Hindlimb muscle (tissue), 1 donor: Measurements from ENCODE around the gene TMTC1. TPM values are rescaled to one million over a fixed set of nuclear protein-coding genes. Genes with fewer than 3 reads are reported as not detected.

Experiments used
- DNase-seq: peaks from one replicate; pipeline ENCODE4 v3.0.0-alpha.2; 2013
- polyA plus RNA-seq: library from polyadenylated mRNA; unstranded; fragments of 120-200 nt; gene quantifications from one replicate; pipeline ENCODE4 v1.2.1, GENCODE V29; 2013; ENCODE audit not compliant: insufficient read length

TMTC1 gene
- polyA plus RNA-seq, 1 donor, result 57.0 TPM

DNA sequence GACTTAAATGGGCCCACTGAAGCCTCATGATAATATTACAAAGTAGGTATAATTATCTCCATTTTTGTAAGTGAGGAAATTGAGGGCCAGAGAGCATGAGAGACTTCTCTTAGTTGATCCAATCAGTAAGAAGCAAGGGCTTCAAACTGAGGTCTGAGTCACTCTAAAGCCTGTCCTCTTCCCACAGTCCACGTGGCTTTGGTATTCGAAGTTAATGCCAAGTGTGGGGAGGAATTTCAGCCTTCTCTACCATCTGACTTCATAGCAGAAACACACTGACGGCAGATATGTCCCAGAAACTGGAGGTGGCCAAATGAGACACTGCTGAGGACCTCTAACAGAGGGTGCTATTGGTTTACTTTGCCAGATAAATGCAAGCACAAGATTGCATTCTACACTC, 171.8 kb downstream of the TMTC1 start:
- no peak for DNase-seq

DNA sequence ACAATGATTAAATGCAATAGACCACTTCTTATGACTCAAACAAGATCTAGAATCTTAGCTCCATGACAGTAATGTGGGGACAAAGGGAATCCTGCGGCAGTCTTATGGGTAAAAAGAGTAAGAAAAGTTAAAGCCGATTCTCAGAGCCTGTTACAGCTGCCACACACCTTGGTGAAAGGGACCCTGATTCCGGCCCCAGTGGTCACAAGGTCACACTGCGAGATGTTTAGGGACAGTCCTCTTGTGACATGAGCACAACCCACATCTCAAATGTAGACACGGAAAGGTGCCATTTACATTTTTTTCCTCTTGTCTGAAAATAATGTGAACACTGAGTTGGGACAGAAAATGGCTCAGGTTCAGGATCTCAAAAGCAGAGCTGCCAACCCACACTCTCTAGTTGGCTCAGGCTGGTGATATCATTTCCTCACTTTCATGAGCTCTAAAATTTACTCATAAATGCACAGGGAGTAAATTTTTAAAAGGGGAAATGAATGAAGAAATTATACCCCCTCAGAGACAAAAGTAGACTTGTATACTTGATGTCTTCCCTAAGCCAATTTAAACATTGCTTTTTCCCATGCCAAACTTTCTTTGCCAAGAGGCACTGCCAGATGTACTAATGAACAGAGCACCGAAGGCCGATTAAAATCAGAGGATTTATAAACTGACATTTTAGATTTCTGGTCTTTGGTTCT, 173.1 kb downstream of the TMTC1 start:
- no peak for DNase-seq

DNA sequence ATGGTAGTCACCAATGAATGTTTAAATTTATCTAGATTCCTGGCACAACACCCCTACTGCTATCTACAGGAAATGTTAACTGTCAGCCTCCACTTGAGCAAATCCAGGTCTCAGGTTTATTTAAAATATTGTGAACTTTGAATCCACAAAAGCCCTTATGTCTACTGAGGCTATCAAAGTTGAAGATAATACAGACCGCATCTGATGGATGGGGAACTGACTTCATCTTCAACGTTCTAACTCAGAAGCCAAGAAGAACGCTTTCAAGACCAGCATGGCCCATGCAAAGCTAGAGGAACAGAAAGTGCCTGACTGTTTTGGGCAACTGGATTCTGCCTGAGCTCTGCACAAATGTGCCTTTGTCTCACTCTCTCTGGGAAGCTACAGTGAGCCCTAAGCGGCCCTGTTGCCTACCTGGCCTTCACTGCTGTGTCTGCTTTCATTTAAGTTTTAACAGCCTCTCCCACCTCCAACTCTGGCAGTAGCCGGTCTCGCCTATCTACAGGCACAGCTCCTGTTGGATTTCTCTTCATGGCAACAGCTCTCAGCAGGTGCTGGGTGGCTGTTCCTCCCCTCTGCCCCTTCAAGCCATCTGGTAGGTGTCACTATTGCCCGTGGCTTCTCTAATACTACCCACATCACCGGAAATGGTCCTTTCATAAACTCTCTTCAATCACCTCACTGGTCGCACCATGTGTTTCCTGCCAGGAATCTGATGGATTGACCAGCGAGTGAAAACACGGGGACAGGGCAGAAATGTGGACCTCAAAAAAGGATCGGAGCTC, 174.1 kb downstream of the TMTC1 start:
- DNase-seq, result no peak

DNA sequence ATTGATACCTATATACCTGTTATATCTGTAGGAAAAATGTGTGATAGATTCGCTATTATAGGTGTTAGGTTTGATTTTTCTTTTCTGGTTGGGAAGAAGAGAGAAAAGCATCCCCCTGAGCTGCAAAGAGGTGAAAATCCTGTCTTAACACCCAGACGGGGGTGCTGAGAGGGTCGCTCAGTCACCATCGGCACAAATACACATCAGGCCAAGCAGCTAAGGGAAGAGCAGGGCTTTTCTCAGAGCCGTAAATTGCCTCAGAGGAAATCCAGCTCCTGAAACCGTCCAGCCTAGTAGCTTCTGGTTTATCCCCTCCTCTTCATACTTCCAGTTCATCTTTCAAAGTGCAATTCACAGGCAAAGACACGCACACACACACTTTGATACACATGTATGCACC, 175.2 kb downstream of the TMTC1 start:
- DNase-seq, result no peak

DNA sequence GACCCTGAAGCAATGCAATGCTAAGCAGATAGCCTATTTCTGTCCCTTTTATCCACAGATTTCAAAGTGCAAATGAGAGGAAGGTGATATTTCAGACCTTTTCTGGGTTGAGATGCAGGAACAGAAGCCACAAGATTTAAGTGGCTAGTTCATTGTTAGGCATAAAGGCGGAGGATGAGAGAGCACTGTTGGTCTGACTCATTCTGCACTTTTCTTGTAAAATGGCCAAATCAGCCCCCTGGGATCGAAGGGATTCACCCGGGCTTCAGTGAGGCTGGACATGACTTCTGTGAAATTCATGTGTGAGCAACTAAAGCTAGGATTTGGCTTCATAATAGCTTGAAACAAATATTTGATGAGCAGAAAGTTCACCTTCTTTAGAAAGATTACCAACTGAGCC, 184.4 kb downstream of the TMTC1 start:
- no peak for DNase-seq

DNA sequence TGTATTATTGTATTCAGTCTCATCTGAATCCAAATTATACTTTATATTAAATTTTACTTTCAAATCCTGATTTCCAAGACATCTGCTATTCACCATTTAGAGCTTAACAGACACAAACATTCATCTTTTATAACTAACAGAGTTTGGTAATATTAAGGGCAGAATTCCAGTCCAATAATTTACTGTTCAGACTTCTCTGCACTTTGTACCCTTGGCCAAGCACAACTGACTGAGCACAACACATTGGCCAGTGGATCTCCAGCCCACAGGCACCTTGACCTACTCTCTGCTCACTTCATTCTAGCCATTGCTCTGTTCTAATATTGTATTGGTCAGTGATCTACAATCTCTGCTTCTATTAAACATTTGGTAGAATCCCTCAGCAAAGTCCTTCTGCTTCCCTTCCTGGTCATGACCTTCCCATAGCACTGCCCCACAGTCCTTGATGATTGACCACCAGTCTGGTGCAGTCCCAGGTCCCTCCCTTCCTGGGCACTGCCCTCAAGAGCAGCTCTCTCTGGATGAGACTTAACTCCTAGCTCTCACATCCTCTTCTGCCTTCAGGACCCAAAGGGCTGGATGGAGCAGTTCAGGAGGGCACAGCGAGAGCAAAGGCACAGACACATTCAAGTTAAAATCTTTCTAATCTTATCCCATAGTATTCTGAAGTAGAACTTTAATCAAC, 188.5 kb downstream of the TMTC1 start:
- no peak for DNase-seq

DNA sequence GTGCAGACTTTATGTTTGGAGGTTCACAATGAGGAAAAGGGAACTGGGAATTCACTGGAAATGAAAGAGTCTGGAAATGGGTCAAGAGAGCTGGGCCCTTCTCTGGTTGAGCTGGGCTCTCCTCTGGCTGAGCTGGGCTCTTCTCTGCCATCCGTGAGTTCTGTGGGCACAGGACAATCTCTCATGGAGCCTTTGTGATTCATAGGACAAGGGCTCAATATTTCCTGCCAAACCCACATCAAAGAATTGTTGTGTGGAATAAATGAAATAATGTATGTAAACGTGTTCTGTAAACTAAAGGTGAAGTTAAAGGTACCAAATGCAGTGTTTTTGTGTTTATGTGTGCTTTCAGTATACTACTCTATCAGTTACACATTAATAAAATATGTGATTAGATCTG, 190.7 kb downstream of the TMTC1 start:
- DNase-seq, result no peak

DNA sequence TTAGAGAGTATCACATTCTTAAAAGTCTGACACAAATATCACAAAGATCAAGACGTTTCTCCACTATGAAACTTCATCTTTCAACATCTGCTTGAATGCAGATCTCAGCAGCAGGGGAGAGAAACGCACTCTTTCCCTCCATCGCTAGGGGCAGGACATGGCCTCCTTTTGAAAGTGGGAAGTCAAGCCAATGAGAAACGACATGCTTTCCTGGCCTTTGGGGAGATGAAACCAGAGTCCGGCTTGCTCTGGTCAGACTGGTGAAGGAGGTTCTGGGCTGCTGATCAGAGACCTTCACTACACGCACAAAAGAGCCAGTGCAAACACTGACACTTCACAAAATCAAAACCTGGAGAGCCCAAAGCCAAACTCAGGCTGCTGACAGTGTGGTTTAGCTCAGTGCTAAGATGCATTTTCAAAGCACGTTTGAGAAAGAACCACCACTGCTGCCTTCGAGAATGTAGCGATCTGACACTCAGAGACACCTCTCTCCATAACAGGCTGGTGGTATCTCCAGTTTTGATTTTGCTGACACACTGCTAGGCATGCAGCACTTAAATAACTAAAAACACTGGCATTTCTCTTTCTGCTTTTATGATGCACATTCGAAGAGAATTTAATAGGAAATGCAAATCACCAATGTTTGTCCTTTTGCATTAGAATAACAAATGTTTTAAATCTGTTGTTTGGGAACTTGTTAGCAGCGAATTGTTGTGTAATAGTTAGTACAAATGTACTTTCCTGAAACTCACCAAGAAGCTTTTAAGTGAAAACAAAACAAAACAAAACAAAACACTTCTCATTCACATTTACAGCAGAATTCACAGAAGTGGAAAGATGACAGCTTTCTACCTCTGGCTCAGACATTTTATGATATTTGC, 192.4 kb downstream of the TMTC1 start:
- no peak for DNase-seq

DNA sequence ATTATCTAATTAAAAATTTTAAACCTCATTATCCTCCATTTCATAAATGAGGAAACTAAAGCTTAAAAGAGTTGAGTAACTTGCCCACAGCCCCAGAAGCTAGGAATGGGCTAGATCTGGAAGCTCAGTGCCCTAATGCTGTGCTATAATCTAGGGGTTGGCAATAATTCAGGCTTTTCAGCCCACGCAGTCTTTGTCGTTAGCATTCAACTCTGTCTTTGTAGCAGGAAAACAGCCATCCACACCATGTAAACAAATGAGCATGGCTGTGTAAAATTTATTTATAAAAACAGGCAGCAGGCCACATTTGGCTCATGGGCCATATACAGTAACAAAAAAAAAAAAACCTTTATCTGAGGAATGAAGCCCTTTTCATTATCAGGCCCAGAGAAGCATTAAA, 193.9 kb downstream of the TMTC1 start:
- no peak for DNase-seq

DNA sequence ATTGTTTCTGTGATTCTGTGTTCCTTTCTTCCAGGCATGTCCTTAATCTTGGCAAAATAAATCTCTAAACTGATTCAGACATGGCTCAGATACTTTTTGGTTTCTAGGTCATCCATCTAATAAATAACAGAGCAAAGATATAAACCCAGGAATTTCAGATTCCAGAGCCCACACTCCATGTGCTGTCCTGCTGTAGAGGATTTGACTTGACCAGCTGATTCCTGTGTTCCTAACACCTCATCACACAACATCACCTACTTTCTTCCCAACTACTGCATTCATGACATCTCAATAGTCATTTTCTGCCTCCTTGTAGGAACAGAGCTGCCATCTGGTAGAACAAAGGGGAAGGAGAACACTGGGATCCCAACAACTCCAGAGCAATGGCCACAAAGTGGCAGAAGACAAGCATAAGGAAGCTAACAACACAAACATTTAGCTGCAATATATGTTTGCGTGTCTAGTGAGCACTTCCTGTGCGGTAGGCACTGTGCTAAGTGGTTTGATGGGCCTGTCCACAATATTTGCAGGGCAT, 194.4 kb downstream of the TMTC1 start:
- no peak for DNase-seq

DNA sequence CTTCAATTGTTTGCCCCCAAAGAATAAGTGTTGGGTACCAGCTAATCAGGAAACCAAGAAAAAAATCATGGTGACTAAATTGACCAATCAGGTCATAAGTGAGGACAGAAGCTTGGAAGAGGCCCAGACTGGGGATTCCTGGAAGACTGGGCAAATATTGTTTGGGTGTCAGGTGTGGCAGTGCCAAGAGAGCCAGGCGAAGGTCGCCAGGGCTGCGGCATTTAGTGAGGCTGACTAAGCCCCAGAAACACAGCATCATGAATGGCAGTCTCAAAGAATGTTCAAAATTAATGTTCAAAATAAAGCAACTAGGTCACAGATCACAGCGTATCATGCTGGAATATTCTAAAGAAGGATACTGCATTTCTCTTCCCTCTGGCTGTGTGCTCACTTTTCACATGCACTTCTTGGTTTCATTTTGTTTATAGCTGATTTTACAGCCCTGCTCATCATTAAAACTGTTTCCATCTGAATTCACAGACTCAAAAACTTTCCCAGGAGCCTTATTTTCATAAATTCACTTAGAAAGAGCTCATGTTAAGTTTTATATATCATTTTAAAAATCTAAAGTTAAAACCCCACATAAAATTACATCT, 201.0 kb downstream of the TMTC1 start:
- no peak for DNase-seq

DNA sequence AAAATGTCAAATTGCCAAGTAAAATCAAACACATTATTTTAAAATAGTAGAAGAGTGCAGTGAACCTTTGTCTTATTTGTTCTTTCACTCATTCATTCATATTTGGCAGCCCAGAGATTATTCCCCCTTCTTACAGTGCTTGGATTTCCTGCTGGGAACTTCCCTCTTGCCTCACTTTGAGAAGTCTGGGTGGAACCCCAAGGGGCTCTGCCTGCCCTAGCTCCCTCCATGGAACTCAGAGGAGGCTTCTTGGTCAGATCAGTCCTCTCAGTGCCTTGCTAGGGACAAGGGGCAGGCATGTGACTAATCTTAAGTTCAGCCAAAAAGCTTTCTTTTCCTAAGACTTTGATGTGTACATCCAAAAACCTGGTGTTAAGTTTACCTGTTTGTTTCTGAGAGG, 201.6 kb downstream of the TMTC1 start:
- DNase-seq, result no peak

DNA sequence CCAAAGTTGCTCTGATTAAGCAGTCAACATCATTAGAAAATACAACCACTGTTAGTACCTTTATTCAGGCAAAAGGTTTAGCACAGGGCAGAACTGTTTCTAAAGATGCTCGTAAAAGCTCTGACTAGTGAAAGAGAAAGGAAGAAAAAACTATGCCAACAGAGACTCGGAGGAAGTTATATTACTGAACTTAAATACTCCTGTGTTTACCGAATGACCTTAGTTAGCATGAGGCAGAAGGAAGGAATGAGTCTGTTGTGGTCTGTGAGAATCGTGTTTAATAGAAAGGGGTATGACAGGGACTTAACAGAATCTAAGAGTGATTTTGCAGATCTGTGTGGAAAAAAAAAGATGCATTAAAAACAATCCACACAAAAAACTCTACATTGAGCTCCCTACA, 202.1 kb downstream of the TMTC1 start:
- no peak for DNase-seq

DNA sequence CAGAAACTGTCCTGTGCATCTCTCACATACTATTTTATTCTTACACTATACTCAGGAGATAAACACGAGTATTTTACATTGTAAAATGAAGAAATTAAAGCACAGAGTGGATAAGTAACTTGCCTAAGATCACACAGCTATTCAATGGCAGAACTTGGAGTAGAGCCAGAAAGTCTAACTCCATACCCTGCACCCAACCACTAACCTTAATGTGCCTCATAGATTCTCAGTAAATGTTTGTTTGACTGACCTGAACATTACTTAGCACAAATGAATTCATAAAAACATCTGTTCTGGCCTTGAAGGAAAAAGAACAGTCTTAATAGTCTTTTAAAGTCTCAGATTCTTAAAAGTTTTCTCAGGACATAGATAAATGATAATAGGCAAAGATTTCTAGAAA, 202.8 kb downstream of the TMTC1 start:
- DNase-seq, result no peak

DNA sequence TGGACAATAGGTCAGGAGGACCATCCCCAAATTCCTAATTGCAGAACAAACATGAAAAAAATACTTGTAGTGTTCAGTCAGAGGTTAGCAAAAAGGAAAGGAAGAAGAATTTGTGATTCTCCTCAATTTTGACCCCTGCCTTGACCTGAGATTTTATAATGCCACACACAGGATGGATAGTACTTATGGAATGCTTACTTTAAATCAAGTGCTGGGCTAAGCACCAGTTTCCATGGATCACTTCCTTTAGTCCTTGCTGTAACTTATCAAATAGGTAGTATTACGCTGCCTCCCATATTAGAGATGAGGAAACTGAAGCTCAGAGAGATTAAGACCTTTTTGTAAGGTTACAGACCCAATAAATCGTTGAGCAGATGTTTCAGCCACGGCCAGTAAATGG, 205.0 kb downstream of the TMTC1 start:
- DNase-seq, result no peak

DNA sequence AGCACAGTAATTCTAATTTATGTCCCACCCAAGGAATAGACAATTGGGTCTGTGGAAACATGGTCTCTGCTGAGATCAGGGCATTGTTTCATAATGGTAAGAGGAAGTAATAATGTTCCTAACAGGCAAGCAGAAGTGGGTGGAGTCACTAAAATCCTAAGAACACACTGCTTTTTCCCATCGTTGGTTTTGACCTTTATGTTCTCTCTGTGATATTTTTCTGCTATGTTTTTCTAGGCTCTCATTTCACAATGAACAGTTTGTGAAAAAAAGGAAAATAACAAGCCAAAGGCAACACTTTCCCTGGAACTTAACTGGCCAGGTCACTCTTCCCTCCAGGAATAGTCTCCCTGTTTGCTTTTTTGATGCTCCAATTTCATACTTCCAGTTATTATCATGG, 205.7 kb downstream of the TMTC1 start:
- no peak for DNase-seq

DNA sequence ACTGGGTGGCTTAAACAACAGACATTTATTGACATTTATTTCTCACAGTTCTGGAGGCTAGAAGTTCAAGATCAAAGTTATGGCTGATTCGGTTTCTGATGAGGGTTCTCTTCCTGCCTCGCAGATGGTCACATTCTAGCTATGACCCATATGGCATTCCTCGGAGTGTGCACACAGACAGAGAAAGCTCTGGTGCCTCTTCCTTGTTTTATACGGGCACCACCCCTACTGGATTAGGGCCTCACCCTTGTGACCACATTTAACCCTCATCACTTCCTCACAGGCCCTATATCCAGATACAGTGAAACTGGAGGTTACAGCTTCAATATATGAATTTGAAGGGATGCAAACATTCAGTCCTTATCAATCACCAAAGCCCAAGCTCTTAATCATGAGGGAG, 209.2 kb downstream of the TMTC1 start:
- DNase-seq, result no peak

DNA sequence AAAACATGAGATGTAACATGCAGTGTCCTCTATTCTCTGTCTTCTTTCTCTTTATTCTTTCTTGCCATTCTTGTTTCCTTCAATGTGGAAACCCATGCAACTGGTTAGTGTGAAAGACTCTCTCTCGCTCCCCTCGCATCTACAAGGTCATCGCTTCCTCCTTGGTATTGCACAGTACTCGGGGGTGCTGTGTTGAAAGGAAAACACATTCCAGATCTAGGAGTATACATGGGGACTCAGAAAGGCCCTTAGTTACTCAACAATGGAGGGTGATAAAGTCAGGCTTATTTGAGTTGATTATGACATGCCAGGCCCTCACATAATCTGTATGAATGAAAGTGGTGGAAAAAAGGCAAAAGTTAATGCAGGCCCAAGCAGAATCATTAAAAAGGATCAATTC, 210.8 kb downstream of the TMTC1 start:
- no peak for DNase-seq

DNA sequence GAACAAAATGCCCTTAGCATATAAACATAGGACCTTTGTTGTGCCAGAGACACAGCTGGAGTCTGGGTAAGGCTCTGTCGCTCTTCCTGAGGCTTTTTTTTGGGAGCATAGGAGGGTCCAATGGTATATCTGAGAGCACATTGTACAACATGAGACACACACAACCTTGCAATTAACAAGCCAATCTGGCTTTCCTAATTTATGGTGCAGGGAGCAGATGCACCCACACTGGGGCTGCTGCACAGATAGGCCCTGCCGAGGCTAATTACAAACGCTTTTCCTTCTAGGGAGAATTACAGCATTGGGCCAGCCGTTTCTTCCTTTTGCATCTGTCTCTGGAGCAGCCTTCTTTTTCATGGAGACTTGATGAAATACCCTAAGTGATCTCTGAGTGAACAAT, 211.3 kb downstream of the TMTC1 start:
- DNase-seq, result no peak

DNA sequence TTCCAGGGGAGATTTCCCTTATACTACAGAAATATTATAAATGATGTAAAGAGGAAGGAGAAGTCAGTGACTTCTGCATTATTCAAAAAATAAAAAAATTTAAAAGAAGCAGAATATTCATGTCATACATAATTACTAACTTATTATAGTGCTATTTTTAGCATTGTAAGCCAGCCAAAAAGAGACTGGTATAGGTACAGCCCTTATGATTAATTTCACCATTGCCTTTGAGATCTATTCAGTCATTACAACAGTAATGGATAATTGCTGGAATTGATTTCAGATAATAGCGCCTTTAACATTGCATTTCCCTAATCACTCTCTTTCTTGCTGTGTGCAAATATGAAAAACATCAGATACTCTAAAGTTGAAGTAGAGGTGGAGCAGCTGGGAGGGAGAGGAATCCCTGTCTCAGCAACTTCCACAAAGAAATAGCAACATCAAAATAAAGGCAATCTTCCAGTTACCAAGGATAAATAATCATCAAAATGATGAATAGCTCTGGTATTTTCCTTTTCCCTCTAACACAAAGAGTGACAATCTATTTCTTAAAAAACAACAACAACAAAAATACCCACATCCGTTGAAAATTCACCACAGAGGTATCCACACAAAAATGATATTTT, 214.5 kb downstream of the TMTC1 start:
- DNase-seq, result no peak

DNA sequence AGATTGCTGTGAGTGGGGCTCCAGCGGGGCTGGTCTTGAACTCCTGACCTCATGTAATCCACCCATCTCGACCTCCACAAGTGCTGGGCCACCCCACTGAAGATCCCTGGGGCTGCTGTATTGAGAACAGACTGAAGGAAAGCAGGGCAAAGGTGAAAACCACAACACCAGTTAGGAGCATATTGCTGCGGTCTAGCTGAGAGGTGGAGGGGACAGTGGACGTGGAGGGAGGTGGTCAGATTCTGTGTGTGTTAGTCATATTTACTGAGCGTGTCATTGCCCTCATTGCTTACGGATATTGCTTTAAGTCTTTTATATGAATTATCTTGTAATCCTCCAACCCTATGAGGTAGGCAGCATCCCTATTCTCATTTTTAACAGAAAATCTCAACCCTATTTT, 217.3 kb downstream of the TMTC1 start:
- no peak for DNase-seq

DNA sequence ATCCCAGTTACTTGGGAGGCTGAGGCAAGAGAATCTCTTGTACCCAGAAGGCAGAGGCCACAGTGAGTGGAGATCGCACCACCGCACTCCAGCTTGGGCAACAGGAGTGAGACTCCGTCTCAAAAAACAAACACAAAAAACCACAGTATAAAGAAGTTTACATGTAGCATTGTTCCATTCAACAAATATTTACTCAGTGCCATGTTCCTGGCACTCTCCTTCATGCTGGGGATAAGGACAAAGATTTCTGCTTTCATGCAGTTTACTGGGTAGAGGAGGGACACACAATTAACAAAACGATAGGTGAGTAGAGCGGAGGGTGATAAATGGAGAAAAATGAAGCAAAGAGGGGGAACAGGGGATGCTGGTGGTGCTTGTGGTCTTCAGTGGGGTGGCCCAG, 218.0 kb downstream of the TMTC1 start:
- no peak for DNase-seq
